HEK293 (cell line): ENCODE results near the gene MTHFD1L.

Source experiments
- CTCF ChIA-PET: fragments of 350-600 bp; formaldehyde crosslinking; extraction: SDS; loops from one replicate; lab custom pipeline; 2021; ENCODE audit warnings: antibody characterized with exemption; lab: Yijun Ruan, JAX
- POLR2A ChIA-PET: fragments of 300-600 bp; formaldehyde crosslinking; extraction: SDS; loops from one replicate; lab custom pipeline; 2020; ENCODE audit warnings: antibody characterized with exemption, inconsistent platforms; lab: Yijun Ruan, JAX
- H3K27ac ChIP-seq: fragments of 200-500 bp; sonication (Bioruptor generic); 2 replicates; pipeline ENCODE4 v1.5.1; 2014; ENCODE audit warnings: low read depth, low read length, control low read depth, inconsistent platforms; ENCODE audit errors: extremely low read depth
- H3K36me3 ChIP-seq, 2 experiments: fragments of 200-500 bp in 1 of 2; sonication (Bioruptor generic) in 1 of 2; 1 replicate in 1 of 2; 2 replicates in 1 of 2; pipeline ENCODE4 v1.5.1; 2014 to 2017; ENCODE audit warnings: inconsistent platforms in 2 of 2, low read length in 2 of 2; ENCODE audit not compliant: control insufficient read depth in 2 of 2, insufficient read depth in 1 of 2
- H3K4me1 ChIP-seq: fragments of 200-500 bp; sonication (Bioruptor generic); 2 replicates; pipeline ENCODE4 v1.5.1; 2014; ENCODE audit warnings: mild to moderate bottlenecking, low read length, inconsistent platforms; ENCODE audit not compliant: control insufficient read depth, insufficient read depth
- H3K4me3 ChIP-seq: 2 replicates; pipeline ENCODE4 v1.5.1; 2011; ENCODE audit warnings: low read depth, mild to moderate bottlenecking, control low read depth, low read length, moderate library complexity
- H3K9me3 ChIP-seq: fragments of 200-500 bp; sonication (Bioruptor generic); 2 replicates; pipeline ENCODE4 v1.5.1; 2014; ENCODE audit warnings: low read depth, low read length, inconsistent platforms; ENCODE audit not compliant: control insufficient read depth, insufficient read depth
- MZF1 ChIP-seq: fragments of 450-650 bp; formaldehyde crosslinking; IDR thresholded peaks from 2 replicates; pipeline ENCODE4 v1.5.1; 2017; ENCODE audit warnings: missing biosample characterization, missing genetic modification characterization, borderline replicate concordance
- PRDM4 ChIP-seq: fragments of 450-650 bp; formaldehyde crosslinking; IDR thresholded peaks from 2 replicates; pipeline ENCODE4 v1.5.1; 2017; ENCODE audit warnings: missing biosample characterization, missing genetic modification characterization
- ZBTB10 ChIP-seq: fragments of 450-650 bp; formaldehyde crosslinking; IDR thresholded peaks from 2 replicates; pipeline ENCODE4 v1.5.1; 2016; ENCODE audit warnings: missing biosample characterization, missing genetic modification characterization
- ZNF239 ChIP-seq: fragments of 450-650 bp; formaldehyde crosslinking; IDR thresholded peaks from 2 replicates; pipeline ENCODE4 v1.5.1; 2016; ENCODE audit warnings: missing biosample characterization, missing genetic modification characterization
- ZNF423 ChIP-seq: fragments of 450-650 bp; formaldehyde crosslinking; IDR thresholded peaks from 2 replicates; pipeline ENCODE4 v1.5.1; 2016; ENCODE audit warnings: missing biosample characterization, missing genetic modification characterization
- ZNF660 ChIP-seq: fragments of 450-650 bp; IDR thresholded peaks from 2 replicates; pipeline ENCODE4 v1.5.1; 2018; ENCODE audit warnings: missing biosample characterization, mild to moderate bottlenecking, missing genetic modification characterization
- ZNF701 ChIP-seq: fragments of 450-650 bp; formaldehyde crosslinking; IDR thresholded peaks from 2 replicates; pipeline ENCODE4 v1.5.1; 2016; ENCODE audit warnings: missing biosample characterization, missing genetic modification characterization
- ZNF837 ChIP-seq: fragments of 450-650 bp; formaldehyde crosslinking; IDR thresholded peaks from 2 replicates; pipeline ENCODE4 v1.5.1; 2016; ENCODE audit warnings: missing biosample characterization, missing genetic modification characterization
- ZSCAN5A ChIP-seq: fragments of 450-650 bp; formaldehyde crosslinking; IDR thresholded peaks from 2 replicates; pipeline ENCODE4 v1.5.1; 2016; ENCODE audit warnings: missing biosample characterization, missing genetic modification characterization
- TF ChIP-seq, protein P1 (sequence below): fragments of 450-650 bp; formaldehyde crosslinking; IDR thresholded peaks from 2 replicates; pipeline ENCODE4 v1.5.1; 2016; ENCODE audit warnings: missing biosample characterization, missing genetic modification characterization
- TF ChIP-seq, protein P2 (sequence below): fragments of 450-650 bp; formaldehyde crosslinking; IDR thresholded peaks from 2 replicates; pipeline ENCODE4 v1.5.1; 2016; ENCODE audit warnings: missing biosample characterization, missing genetic modification characterization
- TF ChIP-seq, protein P3 (sequence below): fragments of 450-650 bp; formaldehyde crosslinking; IDR thresholded peaks from 2 replicates; pipeline ENCODE4 v1.5.1; 2016; ENCODE audit warnings: missing biosample characterization, missing genetic modification characterization

Gene MTHFD1L

GRCh38 chr6:150959166-150959565 lies 93.7 kb downstream of the MTHFD1L start:
- no peaks in the 10 kb centered on the region for H3K9me3 ChIP-seq
- peaks cover 6 to 20% of the 10 kb centered on the region in 2 experiments; a peak in 2 of 3 replicates for H3K36me3 ChIP-seq
- ChIA-PET CTCF (interaction anchor here (1.1 to 2.4 kb wide), 2 partner anchors 67 to 365 kb away, joined by 6 to 8 read pairs; no protein-coding TSS in a partner anchor), POLR2A (no interaction called here)
- TF ChIP-seq ZBTB10 (tag by site-specific recombination) (no peak), ZNF837 (tag by site-specific recombination) (no peak), ZSCAN5A (tag by site-specific recombination) (no peak), PRDM4 (tag by site-specific recombination) (no peak), MZF1 (tag by site-specific recombination) (no peak), ZNF239 (no peak), ZNF701 (tag by site-specific recombination) (no peak), ZNF423 (tag by site-specific recombination) (no peak), ZNF660 (tag by site-specific recombination) (no peak)
- TF ChIP-seq, protein P1, sequence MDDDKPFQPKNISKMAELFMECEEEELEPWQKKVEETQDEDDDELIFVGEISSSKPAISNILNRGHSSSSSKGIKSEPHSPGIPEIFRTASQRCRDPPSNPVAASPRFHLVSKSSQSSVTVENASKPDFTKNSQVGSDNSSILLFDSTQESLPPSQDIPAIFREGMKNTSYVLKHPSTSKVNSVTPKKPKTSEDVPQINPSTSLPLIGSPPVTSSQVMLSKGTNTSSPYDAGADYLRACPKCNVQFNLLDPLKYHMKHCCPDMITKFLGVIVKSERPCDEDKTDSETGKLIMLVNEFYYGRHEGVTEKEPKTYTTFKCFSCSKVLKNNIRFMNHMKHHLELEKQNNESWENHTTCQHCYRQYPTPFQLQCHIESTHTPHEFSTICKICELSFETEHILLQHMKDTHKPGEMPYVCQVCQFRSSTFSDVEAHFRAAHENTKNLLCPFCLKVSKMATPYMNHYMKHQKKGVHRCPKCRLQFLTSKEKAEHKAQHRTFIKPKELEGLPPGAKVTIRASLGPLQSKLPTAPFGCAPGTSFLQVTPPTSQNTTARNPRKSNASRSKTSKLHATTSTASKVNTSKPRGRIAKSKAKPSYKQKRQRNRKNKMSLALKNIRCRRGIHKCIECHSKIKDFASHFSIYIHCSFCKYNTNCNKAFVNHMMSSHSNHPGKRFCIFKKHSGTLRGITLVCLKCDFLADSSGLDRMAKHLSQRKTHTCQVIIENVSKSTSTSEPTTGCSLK (tag by site-specific recombination), result no peak
- TF ChIP-seq, protein P2, sequence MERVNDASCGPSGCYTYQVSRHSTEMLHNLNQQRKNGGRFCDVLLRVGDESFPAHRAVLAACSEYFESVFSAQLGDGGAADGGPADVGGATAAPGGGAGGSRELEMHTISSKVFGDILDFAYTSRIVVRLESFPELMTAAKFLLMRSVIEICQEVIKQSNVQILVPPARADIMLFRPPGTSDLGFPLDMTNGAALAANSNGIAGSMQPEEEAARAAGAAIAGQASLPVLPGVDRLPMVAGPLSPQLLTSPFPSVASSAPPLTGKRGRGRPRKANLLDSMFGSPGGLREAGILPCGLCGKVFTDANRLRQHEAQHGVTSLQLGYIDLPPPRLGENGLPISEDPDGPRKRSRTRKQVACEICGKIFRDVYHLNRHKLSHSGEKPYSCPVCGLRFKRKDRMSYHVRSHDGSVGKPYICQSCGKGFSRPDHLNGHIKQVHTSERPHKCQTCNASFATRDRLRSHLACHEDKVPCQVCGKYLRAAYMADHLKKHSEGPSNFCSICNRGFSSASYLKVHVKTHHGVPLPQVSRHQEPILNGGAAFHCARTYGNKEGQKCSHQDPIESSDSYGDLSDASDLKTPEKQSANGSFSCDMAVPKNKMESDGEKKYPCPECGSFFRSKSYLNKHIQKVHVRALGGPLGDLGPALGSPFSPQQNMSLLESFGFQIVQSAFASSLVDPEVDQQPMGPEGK (tag by site-specific recombination), result no peak
- TF ChIP-seq, protein P3, sequence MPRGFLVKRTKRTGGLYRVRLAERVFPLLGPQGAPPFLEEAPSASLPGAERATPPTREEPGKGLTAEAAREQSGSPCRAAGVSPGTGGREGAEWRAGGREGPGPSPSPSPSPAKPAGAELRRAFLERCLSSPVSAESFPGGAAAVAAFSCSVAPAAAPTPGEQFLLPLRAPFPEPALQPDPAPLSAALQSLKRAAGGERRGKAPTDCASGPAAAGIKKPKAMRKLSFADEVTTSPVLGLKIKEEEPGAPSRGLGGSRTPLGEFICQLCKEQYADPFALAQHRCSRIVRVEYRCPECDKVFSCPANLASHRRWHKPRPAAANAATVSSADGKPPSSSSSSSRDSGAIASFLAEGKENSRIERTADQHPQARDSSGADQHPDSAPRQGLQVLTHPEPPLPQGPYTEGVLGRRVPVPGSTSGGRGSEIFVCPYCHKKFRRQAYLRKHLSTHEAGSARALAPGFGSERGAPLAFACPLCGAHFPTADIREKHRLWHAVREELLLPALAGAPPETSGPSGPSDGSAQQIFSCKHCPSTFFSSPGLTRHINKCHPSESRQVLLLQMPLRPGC (tag by site-specific recombination), result no peak
- H3K4me1 ChIP-seq, result no peaks in the 10 kb centered on the region
- no peak overlapping the region for H3K27ac ChIP-seq
- H3K4me3 ChIP-seq, result no peak overlapping the region
